Spleen (tissue), 7 donors: ENCODE measurements around the gene MTA2.

Source experiments
- POLR2A ChIP-seq, 3 donors: fragments of 450-650 bp; IDR thresholded peaks; one replicate each; pipeline ENCODE4 v1.5.1; 2017; ENCODE audit warnings: antibody characterized with exemption in 3 of 3, mild to moderate bottlenecking in 1 of 3
- POLR2AphosphoS5 ChIP-seq, 3 donors: sonication (generic); formaldehyde crosslinking; IDR thresholded peaks; one replicate each; pipeline ENCODE4 v1.5.1; 2017; ENCODE audit warnings: antibody characterized with exemption in 3 of 3
- TF ChIP-seq, protein P1 (sequence below), 11 experiments: fragments of 200-600 bp in 7 of 11; fragments of 450-650 bp in 4 of 11; sonication (generic) in 4 of 11; IDR thresholded peaks in 8 of 11; conservative IDR thresholded peaks in 3 of 11; 1 replicate in 7 of 11; 2 replicates in 4 of 11; pipeline versions ENCODE4 v1.4.0 to v1.8.0; 2016 to 2021; ENCODE audit warnings: antibody characterized with exemption in 11 of 11, inconsistent platforms in 4 of 11, mild to moderate bottlenecking in 1 of 11
- donor health status: DM: no; HTN: no; CAD: no; lungs with moderate emphysema.
- donor health status: DM: no; HTN: no; CAD: no.
- donor health status: DM: no; HTN: no; CAD: no.

DNA sequence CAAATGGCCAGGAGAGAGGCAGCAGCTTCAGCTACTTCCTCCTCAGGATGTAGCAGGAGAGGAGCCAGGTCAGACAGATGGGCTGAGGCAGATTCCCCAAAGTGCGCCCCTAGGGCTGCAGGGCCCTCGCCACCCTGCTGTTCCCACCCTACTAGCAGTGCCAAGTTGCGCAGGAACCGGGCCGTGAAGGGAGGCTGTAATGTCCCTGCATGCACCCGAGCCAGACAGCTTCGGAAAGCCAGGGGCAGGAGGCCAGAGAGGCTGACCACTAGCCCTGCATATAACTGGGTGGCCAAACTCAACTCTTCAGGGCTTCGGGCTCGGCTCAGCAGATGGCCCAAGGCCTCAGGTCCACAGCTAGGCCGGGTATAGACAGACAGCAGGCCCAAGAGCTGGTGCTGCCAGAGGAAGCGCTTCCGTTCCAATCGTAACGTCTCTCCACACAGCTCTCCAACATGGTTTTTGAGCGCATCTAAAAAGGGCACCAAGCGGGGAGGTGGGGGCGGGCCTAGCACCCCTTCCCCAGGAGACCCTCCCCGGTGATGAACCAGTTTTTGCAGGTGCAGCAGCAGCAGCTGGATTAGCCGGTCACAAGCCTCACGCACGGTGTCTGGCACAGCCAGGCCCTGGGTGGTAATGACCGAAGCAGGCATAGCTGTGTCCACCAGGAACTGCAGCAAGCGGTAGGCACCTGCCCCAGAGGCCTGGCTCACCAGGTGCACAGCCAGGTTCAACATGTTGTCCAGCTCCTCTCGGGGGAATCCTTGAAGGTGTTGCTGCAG is 46.7 kb upstream of the MTA2 start:
- no peak for TF ChIP-seq POLR2A (IDR thresholded peaks at IDR 0.05)
- TF ChIP-seq, protein P1, sequence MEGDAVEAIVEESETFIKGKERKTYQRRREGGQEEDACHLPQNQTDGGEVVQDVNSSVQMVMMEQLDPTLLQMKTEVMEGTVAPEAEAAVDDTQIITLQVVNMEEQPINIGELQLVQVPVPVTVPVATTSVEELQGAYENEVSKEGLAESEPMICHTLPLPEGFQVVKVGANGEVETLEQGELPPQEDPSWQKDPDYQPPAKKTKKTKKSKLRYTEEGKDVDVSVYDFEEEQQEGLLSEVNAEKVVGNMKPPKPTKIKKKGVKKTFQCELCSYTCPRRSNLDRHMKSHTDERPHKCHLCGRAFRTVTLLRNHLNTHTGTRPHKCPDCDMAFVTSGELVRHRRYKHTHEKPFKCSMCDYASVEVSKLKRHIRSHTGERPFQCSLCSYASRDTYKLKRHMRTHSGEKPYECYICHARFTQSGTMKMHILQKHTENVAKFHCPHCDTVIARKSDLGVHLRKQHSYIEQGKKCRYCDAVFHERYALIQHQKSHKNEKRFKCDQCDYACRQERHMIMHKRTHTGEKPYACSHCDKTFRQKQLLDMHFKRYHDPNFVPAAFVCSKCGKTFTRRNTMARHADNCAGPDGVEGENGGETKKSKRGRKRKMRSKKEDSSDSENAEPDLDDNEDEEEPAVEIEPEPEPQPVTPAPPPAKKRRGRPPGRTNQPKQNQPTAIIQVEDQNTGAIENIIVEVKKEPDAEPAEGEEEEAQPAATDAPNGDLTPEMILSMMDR (IDR thresholded peaks at IDR 0.05 in 8 of 11, conservative IDR thresholded peaks at IDR 0.05 in 3 of 11) = no peak
- TF ChIP-seq POLR2AphosphoS5 (IDR thresholded peaks at IDR 0.05) = no peak
